Liver (tissue), 9 donors: Measurements from ENCODE around the gene TOM1L2. TPM values are rescaled to one million over a fixed set of nuclear protein-coding genes. Genes with fewer than 3 reads are reported as not detected.

ENCODE experiments used
- DNase-seq: peaks from one replicate; pipeline ENCODE4 v3.0.0-alpha.2; 2017; ENCODE audit warnings: low spot score
- H3K27ac ChIP-seq, 2 donors: one replicate each; pipeline ENCODE4 v1.7.0; 2013; ENCODE audit warnings: inconsistent platforms in 2 of 2, low read length in 2 of 2, control low read depth in 1 of 2, low read depth in 1 of 2, mild to moderate bottlenecking in 1 of 2
- H3K27me3 ChIP-seq, 4 donors: one replicate each; pipeline versions ENCODE4 v1.6.1 to v1.7.0; 2013; ENCODE audit warnings: low read length in 3 of 4, inconsistent platforms in 1 of 4, mild to moderate bottlenecking in 1 of 4, moderate library complexity in 1 of 4; ENCODE audit not compliant: control insufficient read depth in 4 of 4, insufficient read depth in 4 of 4
- H3K36me3 ChIP-seq, 4 donors: one replicate each; pipeline versions ENCODE4 v1.6.1 to v1.7.0; 2013; ENCODE audit warnings: low read length in 3 of 4, mild to moderate bottlenecking in 3 of 4, low read depth in 1 of 4, moderate library complexity in 1 of 4; ENCODE audit not compliant: control insufficient read depth in 4 of 4, insufficient read depth in 3 of 4
- H3K4me1 ChIP-seq, 4 donors: one replicate each; pipeline versions ENCODE4 v1.6.1 to v1.7.0; 2013; ENCODE audit warnings: low read length in 3 of 4, mild to moderate bottlenecking in 3 of 4, moderate library complexity in 1 of 4; ENCODE audit not compliant: control insufficient read depth in 4 of 4, insufficient read depth in 4 of 4
- H3K4me3 ChIP-seq, 3 donors: one replicate each; pipeline versions ENCODE4 v1.6.1 to v1.7.0; 2013; ENCODE audit warnings: low read length in 3 of 3, control low read depth in 1 of 3, low read depth in 1 of 3, mild to moderate bottlenecking in 1 of 3
- H3K9ac ChIP-seq, 2 donors: one replicate each; pipeline ENCODE4 v1.7.0; 2013; ENCODE audit warnings: low read length in 2 of 2, mild to moderate bottlenecking in 2 of 2, moderate library complexity in 2 of 2, control low read depth in 1 of 2, low read depth in 1 of 2
- H3K9me3 ChIP-seq, 4 donors: one replicate each; pipeline versions ENCODE4 v1.6.1 to v1.7.0; 2013; ENCODE audit warnings: low read length in 3 of 4; ENCODE audit not compliant: control insufficient read depth in 4 of 4
- EGR1 ChIP-seq, 2 donors: IDR thresholded peaks; 2 replicates each; pipeline ENCODE4 v1.6.1; 2016 to 2018; ENCODE audit warnings: antibody characterized with exemption in 2 of 2, low read depth in 2 of 2
- FOXA1 ChIP-seq: IDR thresholded peaks from 2 replicates; pipeline ENCODE4 v1.6.1; 2016; ENCODE audit warnings: antibody characterized with exemption
- FOXA2 ChIP-seq: IDR thresholded peaks from 2 replicates; pipeline ENCODE4 v1.6.1; 2016; ENCODE audit warnings: antibody characterized with exemption
- GABPA ChIP-seq, 2 donors: IDR thresholded peaks in 1 of 2; conservative IDR thresholded peaks in 1 of 2; 2 replicates each; pipeline ENCODE4 v1.6.1; 2016; ENCODE audit warnings: antibody characterized with exemption in 2 of 2, mild to moderate bottlenecking in 1 of 2, moderate library complexity in 1 of 2
- HNF4A ChIP-seq, 2 donors: conservative IDR thresholded peaks; 2 replicates each; pipeline ENCODE4 v1.6.1; 2016; ENCODE audit warnings: antibody characterized with exemption in 2 of 2, mild to moderate bottlenecking in 2 of 2
- HNF4G ChIP-seq: IDR thresholded peaks from 2 replicates; pipeline ENCODE4 v1.6.1; 2016; ENCODE audit warnings: antibody characterized with exemption
- JUND ChIP-seq, 2 donors: IDR thresholded peaks; 2 replicates each; pipeline ENCODE4 v1.6.1; 2016; ENCODE audit warnings: antibody characterized with exemption in 2 of 2
- NR2F2 ChIP-seq: IDR thresholded peaks from 2 replicates; pipeline ENCODE4 v1.6.1; 2016; ENCODE audit warnings: antibody characterized with exemption
- RAD21 ChIP-seq, 2 donors: IDR thresholded peaks; 2 replicates each; pipeline ENCODE4 v1.6.1; 2016; ENCODE audit warnings: antibody characterized with exemption in 2 of 2, mild to moderate bottlenecking in 2 of 2
- RXRA ChIP-seq, 2 donors: IDR thresholded peaks; 2 replicates each; pipeline ENCODE4 v1.6.1; 2017 to 2018; ENCODE audit warnings: antibody characterized with exemption in 2 of 2, mild to moderate bottlenecking in 1 of 2
- SP1 ChIP-seq: IDR thresholded peaks from 2 replicates; pipeline ENCODE4 v1.6.1; 2018; ENCODE audit warnings: antibody characterized with exemption, mild to moderate bottlenecking
- TAF1 ChIP-seq: conservative IDR thresholded peaks from 2 replicates; pipeline ENCODE4 v1.6.1; 2016; ENCODE audit warnings: antibody characterized with exemption, mild to moderate bottlenecking
- YY1 ChIP-seq: IDR thresholded peaks from 2 replicates; pipeline ENCODE4 v1.6.1; 2016; ENCODE audit warnings: antibody characterized with exemption, mild to moderate bottlenecking
- WGBS: extraction: QIAGEN DNeasy Blood & Tissue Kit; methylation state at CpG from one replicate; pipeline ENCODE4 v1.1.7; 2013; 5-methylcytosine and 5-hydroxymethylcytosine counted together
- polyA plus RNA-seq, 2 donors: library from polyadenylated mRNA; stranded (reverse) in 1 of 2; unstranded in 1 of 2; fragments of 200-250 nt in 1 of 2; fragments of >200 nt in 1 of 2; fragmentation: Nextera tagmentation in 1 of 2; extraction: Ambion mirVana in 1 of 2; gene quantifications; one replicate each; pipeline versions ENCODE4 v1.2.1 to v1.2.3, GENCODE V29; 2013 to 2015
- total RNA-seq, 2 donors: library from RNA; depleted of rRNA; stranded (reverse); fragments of >200 nt; gene quantifications; one replicate each; pipeline ENCODE4 v1.2.3, GENCODE V29; 2014
- TF ChIP-seq, protein P1 (sequence below): IDR thresholded peaks from 2 replicates; pipeline ENCODE4 v1.6.1; 2016; ENCODE audit warnings: antibody characterized with exemption, mild to moderate bottlenecking
- TF ChIP-seq, protein P2 (sequence below): IDR thresholded peaks from 2 replicates; pipeline ENCODE4 v1.6.1; 2016; ENCODE audit warnings: antibody characterized with exemption
- TF ChIP-seq, protein P3 (sequence below): IDR thresholded peaks from 2 replicates; pipeline ENCODE4 v1.6.1; 2016; ENCODE audit warnings: antibody characterized with exemption
- TF ChIP-seq, protein P4 (sequence below): IDR thresholded peaks from 2 replicates; pipeline ENCODE4 v1.6.1; 2016; ENCODE audit warnings: antibody characterized with exemption
- TF ChIP-seq, protein P5 (sequence below): fragments of 150-350 bp; IDR thresholded peaks from 2 replicates; pipeline ENCODE4 v1.5.1; 2017; ENCODE audit warnings: improper control_type of control experiment, low read depth, low read length; ENCODE audit not compliant: missing input control
- donor health status: healthy.
- donor health status: healthy.
- donor health status: healthy.
- donor health status: healthy.
- donor health status: healthy.

TOM1L2 gene
- total and polyA plus RNA-seq, 4 donors = 5.0 to 24.0 (median 9.3) TPM

DNA sequence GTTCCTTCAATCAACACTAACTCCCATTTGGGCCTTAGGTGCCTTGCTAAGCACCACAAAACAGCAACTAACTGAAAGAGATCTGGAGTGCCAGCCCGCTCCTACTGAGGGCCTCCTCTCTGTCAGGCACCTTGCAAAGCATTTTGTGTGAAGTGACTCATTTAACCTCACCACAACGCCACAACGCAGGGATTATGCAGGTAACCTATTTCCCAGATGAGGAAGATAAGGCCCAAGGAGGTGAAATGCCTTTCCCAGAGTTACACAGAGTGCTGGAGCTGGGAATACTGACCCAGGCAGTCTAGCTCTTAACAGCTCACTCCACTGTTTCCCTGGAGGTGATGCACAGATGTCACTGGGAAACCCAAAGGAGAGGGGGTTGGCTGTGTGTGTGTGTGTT, 33.3 kb upstream of the TOM1L2 start:
- no peak for TF ChIP-seq SP1
- TF ChIP-seq, protein P1, sequence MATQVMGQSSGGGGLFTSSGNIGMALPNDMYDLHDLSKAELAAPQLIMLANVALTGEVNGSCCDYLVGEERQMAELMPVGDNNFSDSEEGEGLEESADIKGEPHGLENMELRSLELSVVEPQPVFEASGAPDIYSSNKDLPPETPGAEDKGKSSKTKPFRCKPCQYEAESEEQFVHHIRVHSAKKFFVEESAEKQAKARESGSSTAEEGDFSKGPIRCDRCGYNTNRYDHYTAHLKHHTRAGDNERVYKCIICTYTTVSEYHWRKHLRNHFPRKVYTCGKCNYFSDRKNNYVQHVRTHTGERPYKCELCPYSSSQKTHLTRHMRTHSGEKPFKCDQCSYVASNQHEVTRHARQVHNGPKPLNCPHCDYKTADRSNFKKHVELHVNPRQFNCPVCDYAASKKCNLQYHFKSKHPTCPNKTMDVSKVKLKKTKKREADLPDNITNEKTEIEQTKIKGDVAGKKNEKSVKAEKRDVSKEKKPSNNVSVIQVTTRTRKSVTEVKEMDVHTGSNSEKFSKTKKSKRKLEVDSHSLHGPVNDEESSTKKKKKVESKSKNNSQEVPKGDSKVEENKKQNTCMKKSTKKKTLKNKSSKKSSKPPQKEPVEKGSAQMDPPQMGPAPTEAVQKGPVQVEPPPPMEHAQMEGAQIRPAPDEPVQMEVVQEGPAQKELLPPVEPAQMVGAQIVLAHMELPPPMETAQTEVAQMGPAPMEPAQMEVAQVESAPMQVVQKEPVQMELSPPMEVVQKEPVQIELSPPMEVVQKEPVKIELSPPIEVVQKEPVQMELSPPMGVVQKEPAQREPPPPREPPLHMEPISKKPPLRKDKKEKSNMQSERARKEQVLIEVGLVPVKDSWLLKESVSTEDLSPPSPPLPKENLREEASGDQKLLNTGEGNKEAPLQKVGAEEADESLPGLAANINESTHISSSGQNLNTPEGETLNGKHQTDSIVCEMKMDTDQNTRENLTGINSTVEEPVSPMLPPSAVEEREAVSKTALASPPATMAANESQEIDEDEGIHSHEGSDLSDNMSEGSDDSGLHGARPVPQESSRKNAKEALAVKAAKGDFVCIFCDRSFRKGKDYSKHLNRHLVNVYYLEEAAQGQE = no peak
- no peak for TF ChIP-seq EGR1 (IDR thresholded peaks at IDR 0.05; ENCODE audit: low read depth in 2 of 2)
- no peak for TF ChIP-seq FOXA1
- TF ChIP-seq, protein P2, sequence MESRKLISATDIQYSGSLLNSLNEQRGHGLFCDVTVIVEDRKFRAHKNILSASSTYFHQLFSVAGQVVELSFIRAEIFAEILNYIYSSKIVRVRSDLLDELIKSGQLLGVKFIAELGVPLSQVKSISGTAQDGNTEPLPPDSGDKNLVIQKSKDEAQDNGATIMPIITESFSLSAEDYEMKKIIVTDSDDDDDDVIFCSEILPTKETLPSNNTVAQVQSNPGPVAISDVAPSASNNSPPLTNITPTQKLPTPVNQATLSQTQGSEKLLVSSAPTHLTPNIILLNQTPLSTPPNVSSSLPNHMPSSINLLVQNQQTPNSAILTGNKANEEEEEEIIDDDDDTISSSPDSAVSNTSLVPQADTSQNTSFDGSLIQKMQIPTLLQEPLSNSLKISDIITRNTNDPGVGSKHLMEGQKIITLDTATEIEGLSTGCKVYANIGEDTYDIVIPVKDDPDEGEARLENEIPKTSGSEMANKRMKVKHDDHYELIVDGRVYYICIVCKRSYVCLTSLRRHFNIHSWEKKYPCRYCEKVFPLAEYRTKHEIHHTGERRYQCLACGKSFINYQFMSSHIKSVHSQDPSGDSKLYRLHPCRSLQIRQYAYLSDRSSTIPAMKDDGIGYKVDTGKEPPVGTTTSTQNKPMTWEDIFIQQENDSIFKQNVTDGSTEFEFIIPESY = no peak
- TF ChIP-seq, protein P3, sequence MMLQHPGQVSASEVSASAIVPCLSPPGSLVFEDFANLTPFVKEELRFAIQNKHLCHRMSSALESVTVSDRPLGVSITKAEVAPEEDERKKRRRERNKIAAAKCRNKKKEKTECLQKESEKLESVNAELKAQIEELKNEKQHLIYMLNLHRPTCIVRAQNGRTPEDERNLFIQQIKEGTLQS = no peak
- TF ChIP-seq RXRA (IDR thresholded peaks at IDR 0.05) = no peak
- no peak for TF ChIP-seq GABPA (IDR thresholded peaks at IDR 0.05 in 1 of 2, conservative IDR thresholded peaks at IDR 0.05 in 1 of 2)
- no peak for TF ChIP-seq HNF4A (conservative IDR thresholded peaks at IDR 0.05)
- no peak for TF ChIP-seq RAD21 (IDR thresholded peaks at IDR 0.05)
- TF ChIP-seq, protein P4, sequence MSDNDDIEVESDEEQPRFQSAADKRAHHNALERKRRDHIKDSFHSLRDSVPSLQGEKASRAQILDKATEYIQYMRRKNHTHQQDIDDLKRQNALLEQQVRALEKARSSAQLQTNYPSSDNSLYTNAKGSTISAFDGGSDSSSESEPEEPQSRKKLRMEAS = no peak
- no peak for TF ChIP-seq TAF1
- TF ChIP-seq HNF4G = no peak
- TF ChIP-seq, protein P5, sequence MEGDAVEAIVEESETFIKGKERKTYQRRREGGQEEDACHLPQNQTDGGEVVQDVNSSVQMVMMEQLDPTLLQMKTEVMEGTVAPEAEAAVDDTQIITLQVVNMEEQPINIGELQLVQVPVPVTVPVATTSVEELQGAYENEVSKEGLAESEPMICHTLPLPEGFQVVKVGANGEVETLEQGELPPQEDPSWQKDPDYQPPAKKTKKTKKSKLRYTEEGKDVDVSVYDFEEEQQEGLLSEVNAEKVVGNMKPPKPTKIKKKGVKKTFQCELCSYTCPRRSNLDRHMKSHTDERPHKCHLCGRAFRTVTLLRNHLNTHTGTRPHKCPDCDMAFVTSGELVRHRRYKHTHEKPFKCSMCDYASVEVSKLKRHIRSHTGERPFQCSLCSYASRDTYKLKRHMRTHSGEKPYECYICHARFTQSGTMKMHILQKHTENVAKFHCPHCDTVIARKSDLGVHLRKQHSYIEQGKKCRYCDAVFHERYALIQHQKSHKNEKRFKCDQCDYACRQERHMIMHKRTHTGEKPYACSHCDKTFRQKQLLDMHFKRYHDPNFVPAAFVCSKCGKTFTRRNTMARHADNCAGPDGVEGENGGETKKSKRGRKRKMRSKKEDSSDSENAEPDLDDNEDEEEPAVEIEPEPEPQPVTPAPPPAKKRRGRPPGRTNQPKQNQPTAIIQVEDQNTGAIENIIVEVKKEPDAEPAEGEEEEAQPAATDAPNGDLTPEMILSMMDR = no peak
- no peak for TF ChIP-seq JUND (IDR thresholded peaks at IDR 0.05)
- TF ChIP-seq NR2F2 = no peak
- no peak for TF ChIP-seq FOXA2
- no peak for TF ChIP-seq YY1
- WGBS = 85% methylated on average over 3 of the region's 3 CpGs

More for the DNA sequence above, 33.3 kb upstream of the TOM1L2 start:
- Histone ChIP-seq H3K9ac (no peak overlapping the region), H3K4me1 (no peaks in the 10 kb centered on the region), H3K9me3 (no peaks in the 10 kb centered on the region), H3K27ac (no peak overlapping the region), H3K4me3 (no peak overlapping the region), H3K27me3 (no peaks in the 10 kb centered on the region), H3K36me3 (peaks cover 0 to 12% (median 4%) of the 10 kb centered on the region in 4 donors)
- no peak for DNase-seq
